Fibroblast of lung (primary cell): ENCODE data around the gene FDXR.

Source experiments
- CTCF ChIP-seq, 2 donors: IDR thresholded peaks in 1 of 2; conservative IDR thresholded peaks in 1 of 2; 1 replicate in 1 of 2; 2 replicates in 1 of 2; pipeline ENCODE4 v1.5.1; 2011 to 2012; ENCODE audit warnings: low read length in 2 of 2, control low read depth in 1 of 2, inconsistent platforms in 1 of 2, low read depth in 1 of 2, mild to moderate bottlenecking in 1 of 2
- EZH2 ChIP-seq: IDR thresholded peaks from 2 replicates; pipeline ENCODE4 v1.5.1; 2012; ENCODE audit warnings: low read length, control low read depth, mild to moderate bottlenecking; ENCODE audit errors: missing control alignments

GRCh38 chr17:74870512-74870911 lies 2.3 kb downstream of the FDXR start:
- no peak for TF ChIP-seq CTCF (conservative IDR thresholded peaks at IDR 0.05 in 1 of 2, IDR thresholded peaks at IDR 0.05 in 1 of 2; ENCODE audit: low read depth in 1 of 2, low read length in 2 of 2)
- TF ChIP-seq EZH2 = no peak
